Right lobe of liver (tissue), 6 donors: ENCODE data around the gene HOXC4. TPM values are rescaled to one million over a fixed set of nuclear protein-coding genes. Genes with fewer than 3 reads are reported as not detected.

Source experiments
- ATAC-seq, 4 donors: fragments of 200-7000 bp; cut with Tn5 transposase; one replicate each; pipeline ENCODE4 v1.9.1; 2020; ENCODE audit warnings: mild to moderate bottlenecking in 4 of 4, moderate library complexity in 4 of 4
- DNase-seq, 3 donors: peaks; one replicate each; pipeline ENCODE4 v3.0.0-alpha.2; 2020
- H3K27ac ChIP-seq, 3 donors: fragments of 200-600 bp; one replicate each; pipeline ENCODE4 v1.8.0; 2022
- H3K27me3 ChIP-seq, 2 donors: fragments of 200-600 bp; one replicate each; pipeline ENCODE4 v1.8.0; 2022
- H3K36me3 ChIP-seq, 4 donors: fragments of 200-600 bp; sonication (generic) in 1 of 4; one replicate each; pipeline versions ENCODE4 v1.5.1 to v1.8.0; 2017 to 2022; ENCODE audit warnings: control low read depth in 1 of 4
- H3K4me1 ChIP-seq, 4 donors: fragments of 200-600 bp; sonication (generic) in 1 of 4; one replicate each; pipeline versions ENCODE4 v1.5.1 to v1.8.0; 2017 to 2022; ENCODE audit warnings: control low read depth in 1 of 4
- H3K4me3 ChIP-seq, 3 donors: fragments of 200-600 bp; one replicate each; pipeline ENCODE4 v1.8.0; 2022
- H3K9me3 ChIP-seq, 4 donors: fragments of 200-600 bp; sonication (generic) in 1 of 4; one replicate each; pipeline versions ENCODE4 v1.5.1 to v1.8.0; 2017 to 2022; ENCODE audit warnings: control low read depth in 1 of 4
- POLR2A ChIP-seq: fragments of 450-650 bp; IDR thresholded peaks from one replicate; pipeline ENCODE4 v1.6.1; 2017; ENCODE audit warnings: antibody characterized with exemption, mild to moderate bottlenecking
- WGBS: methylation state at CpG from one replicate; pipeline ENCODE4 v1.1.6; 2018; ENCODE audit warnings: low coverage, low lambda C conversion rate; ENCODE audit not compliant: insufficient coverage; ENCODE audit errors: missing lambda C conversion rate; 5-methylcytosine and 5-hydroxymethylcytosine counted together
- intact Hi-C, 2 donors: fragments of 100-400 bp; cut with DNase I; formaldehyde crosslinking; loops; one replicate each; pipeline versions ENCODE4 v1.11.2 to v1.14.1; 2022
- total RNA-seq, 6 experiments: library from RNA; depleted of rRNA in 2 of 6; stranded (reverse); fragments of >200 nt in 2 of 6; fragmentation: NEBNext Ultra II Directional in 3 of 6; extraction: Animal tissue kit (Norgen Biotek cat#: 25700) in 3 of 6; gene quantifications; one replicate each; pipeline versions ENCODE4 v1.1.0 to v1.2.4, GENCODE V29; 2016 to 2023
- TF ChIP-seq, protein P1 (sequence below), 4 donors: fragments of 200-600 bp in 3 of 4; fragments of 450-650 bp in 1 of 4; IDR thresholded peaks; one replicate each; pipeline versions ENCODE4 v1.5.1 to v1.8.0; 2016 to 2022; ENCODE audit warnings: antibody characterized with exemption in 4 of 4, mild to moderate bottlenecking in 2 of 4
- donor health status: DM: no; HTN: yes; CAD: no.
- donor health status: DM: no; HTN: no; CAD: no.
- donor health status: DM: no; HTN: no; CAD: no.
- donor health status: DM: no; HTN: yes; CAD: no.
- donor health status: DM: no; HTN: yes; CAD: no.

The HOXC4 gene
- total RNA-seq, 6 experiments from 2014 or later = 0.13 TPM; not detected in 5

DNA sequence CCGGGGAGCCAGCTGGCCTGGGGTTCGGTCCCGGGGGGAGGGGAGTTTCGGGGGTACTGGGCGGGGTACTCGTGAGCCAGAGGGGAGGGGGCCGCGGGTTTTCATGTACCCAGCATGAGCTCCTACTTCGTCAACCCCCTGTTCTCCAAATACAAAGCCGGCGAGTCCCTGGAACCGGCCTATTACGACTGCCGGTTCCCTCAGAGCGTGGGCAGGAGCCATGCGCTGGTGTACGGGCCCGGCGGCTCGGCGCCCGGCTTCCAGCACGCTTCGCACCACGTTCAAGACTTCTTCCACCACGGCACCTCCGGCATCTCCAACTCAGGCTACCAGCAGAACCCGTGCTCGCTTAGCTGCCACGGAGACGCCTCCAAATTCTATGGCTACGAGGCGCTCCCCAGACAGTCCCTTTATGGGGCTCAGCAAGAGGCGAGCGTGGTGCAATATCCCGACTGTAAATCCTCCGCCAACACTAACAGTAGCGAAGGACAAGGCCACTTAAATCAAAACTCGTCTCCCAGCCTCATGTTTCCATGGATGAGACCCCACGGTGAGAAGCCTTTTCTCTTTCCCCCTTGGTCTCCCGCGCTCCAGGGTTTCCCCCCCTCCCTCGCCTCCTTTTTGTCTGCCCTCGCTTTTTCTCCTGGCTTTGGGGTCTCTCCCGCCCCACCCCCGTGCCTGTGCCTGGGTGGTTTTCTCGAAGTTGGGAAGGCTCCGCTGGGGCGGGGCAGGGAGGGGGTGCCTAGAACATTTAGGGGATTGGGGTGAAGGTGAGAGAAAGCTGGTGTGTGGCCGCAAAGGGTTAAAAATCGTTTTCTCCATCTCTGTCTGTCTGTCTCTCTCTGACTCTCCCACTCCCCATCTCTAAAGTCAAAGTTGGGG lies 44.2 kb upstream of the HOXC4 start:
- 7% methylated on average over 13 of the region's 51 CpGs for WGBS
- ATAC-seq = no peak
- Histone ChIP-seq H3K27me3 (peaks cover 0 to 56% of the 10 kb centered on the region in 2 donors), H3K9me3 (no peaks in the 10 kb centered on the region), H3K36me3 (no peaks in the 10 kb centered on the region), H3K4me1 (peaks cover 0 to 7% (median 0%) of the 10 kb centered on the region in 4 donors), H3K27ac (no peak overlapping the region), H3K4me3 (no peak overlapping the region)
- intact Hi-C loops = loop anchor here (5.0 kb wide), 2 partner anchors 193 to 198 kb away; no protein-coding TSS in a partner anchor
- TF ChIP-seq, protein P1, sequence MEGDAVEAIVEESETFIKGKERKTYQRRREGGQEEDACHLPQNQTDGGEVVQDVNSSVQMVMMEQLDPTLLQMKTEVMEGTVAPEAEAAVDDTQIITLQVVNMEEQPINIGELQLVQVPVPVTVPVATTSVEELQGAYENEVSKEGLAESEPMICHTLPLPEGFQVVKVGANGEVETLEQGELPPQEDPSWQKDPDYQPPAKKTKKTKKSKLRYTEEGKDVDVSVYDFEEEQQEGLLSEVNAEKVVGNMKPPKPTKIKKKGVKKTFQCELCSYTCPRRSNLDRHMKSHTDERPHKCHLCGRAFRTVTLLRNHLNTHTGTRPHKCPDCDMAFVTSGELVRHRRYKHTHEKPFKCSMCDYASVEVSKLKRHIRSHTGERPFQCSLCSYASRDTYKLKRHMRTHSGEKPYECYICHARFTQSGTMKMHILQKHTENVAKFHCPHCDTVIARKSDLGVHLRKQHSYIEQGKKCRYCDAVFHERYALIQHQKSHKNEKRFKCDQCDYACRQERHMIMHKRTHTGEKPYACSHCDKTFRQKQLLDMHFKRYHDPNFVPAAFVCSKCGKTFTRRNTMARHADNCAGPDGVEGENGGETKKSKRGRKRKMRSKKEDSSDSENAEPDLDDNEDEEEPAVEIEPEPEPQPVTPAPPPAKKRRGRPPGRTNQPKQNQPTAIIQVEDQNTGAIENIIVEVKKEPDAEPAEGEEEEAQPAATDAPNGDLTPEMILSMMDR (IDR thresholded peaks at IDR 0.05) = no peak
- no peak for TF ChIP-seq POLR2A
- DNase-seq = no peak

DNA sequence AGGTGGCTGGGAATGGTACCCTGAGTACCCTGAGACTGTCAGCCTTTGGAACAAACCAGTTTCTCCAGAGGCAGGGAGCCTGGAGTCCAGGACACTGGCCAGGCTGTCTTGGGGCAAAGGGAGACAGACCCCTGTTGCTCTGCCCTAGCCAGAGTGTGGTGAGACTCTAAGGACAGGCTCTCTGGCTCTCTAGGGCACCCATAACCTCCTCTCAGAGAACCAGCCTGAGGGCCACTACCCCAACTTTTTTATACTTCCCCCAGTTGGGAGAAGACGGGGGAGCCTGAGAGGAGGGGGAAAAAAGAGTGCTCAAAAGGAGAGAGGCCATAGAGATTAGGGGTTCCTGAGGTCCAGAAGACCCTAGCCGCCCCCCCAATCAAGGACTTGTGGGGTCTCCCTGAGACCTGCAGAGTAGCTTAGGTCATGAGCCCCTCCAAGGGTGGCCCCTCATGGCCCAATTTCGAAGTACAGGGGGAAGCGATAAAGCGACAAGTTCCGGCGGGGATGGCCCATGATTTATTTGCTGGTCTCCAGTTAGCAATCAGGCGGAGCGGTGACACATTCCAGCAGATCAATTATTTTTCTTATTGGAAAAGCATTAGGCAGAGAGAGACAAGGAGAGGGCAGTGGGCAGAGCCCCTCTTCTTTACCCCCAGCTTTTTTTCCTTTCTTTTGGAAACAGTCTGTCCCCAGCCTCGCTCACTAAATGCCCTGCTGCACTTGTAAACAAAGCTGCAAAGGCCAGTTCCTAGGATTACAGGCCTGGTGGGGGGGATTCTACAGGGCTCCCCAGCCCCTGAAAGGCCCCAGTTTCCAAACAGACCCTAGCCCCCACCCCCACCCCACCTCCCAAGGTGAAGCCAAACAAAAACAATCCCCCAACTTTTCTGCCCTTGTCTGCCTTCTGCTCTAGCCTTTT lies 43.3 kb upstream of the HOXC4 start:
- Histone ChIP-seq H3K27me3 (peaks cover 0 to 65% of the 10 kb centered on the region in 2 donors), H3K36me3 (no peaks in the 10 kb centered on the region), H3K4me1 (peaks cover 0 to 7% (median 0%) of the 10 kb centered on the region in 4 donors), H3K27ac (no peak overlapping the region), H3K9me3 (no peaks in the 10 kb centered on the region), H3K4me3 (no peak overlapping the region)
- DNase-seq (no peak), ATAC-seq (no peak)
- no peak for TF ChIP-seq POLR2A
- TF ChIP-seq, protein P1 (IDR thresholded peaks at IDR 0.05) = no peak
- 5% methylated on average over 5 of the region's 10 CpGs for WGBS
- intact Hi-C loops = no loop called here

DNA sequence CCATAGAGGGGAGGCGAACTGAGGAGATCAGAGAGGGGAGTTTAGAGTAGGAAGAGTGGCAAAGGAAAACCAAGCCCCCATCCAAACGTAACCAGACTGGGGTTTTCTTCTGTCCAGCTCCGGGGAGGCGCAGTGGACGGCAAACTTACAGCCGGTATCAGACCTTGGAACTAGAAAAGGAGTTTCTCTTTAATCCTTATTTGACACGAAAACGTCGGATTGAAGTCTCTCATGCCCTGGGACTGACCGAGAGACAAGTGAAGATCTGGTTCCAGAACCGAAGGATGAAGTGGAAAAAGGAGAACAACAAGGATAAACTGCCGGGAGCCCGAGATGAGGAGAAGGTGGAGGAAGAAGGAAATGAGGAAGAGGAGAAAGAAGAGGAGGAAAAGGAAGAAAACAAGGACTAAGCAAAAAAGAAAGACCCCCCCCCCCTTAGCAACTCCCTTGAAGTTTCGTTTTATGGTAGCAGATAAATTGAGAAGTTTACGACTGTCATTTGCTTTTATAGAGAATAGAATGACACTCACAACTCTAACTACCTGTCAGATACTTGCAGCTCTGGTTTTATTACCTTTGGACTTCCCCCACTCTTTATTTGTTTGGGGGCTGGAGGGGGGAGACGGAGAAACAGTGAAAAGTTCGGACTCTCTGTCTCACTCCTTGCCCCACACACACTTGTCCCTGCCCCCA lies 42.5 kb upstream of the HOXC4 start:
- 3% methylated on average over 17 of the region's 17 CpGs for WGBS
- TF ChIP-seq, protein P1 (IDR thresholded peaks at IDR 0.05) = no peak
- TF ChIP-seq POLR2A = no peak
- no peaks in the 10 kb centered on the region for H3K36me3 ChIP-seq
- ATAC-seq = no peak
- DNase-seq = no peak
- peaks cover 0 to 66% of the 10 kb centered on the region in 2 donors for H3K27me3 ChIP-seq
- no peak overlapping the region for H3K27ac ChIP-seq
- no peak overlapping the region for H3K4me3 ChIP-seq
- H3K9me3 ChIP-seq = no peaks in the 10 kb centered on the region
- H3K4me1 ChIP-seq = peaks cover 0 to 5% (median 0%) of the 10 kb centered on the region in 4 donors
- intact Hi-C loops = no loop called here
